Mesodermal cell (in vitro differentiated cells): ENCODE measurements around the gene TFAP2B.
A peak's percentile ranks its signal among the peaks of the same experiment; 100 is the strongest.

Experiments used
- H3K27ac ChIP-seq: 2 replicates; pipeline ENCODE4 v1.7.0; 2013; ENCODE audit warnings: mild to moderate bottlenecking, low read depth, low read length, moderate library complexity; ENCODE audit not compliant: severe bottlenecking
- H3K36me3 ChIP-seq: 2 replicates; pipeline ENCODE4 v1.7.1; 2013; ENCODE audit warnings: mild to moderate bottlenecking, low read length, moderate library complexity; ENCODE audit not compliant: control insufficient read depth, insufficient read depth
- H3K4me1 ChIP-seq: one replicate; pipeline ENCODE4 v1.7.1; 2013; ENCODE audit warnings: mild to moderate bottlenecking, low read length; ENCODE audit not compliant: insufficient read depth, control insufficient read depth, poor library complexity, severe bottlenecking
- H3K4me3 ChIP-seq: 2 replicates; pipeline ENCODE4 v1.7.0; 2013; ENCODE audit warnings: low read length, control low read depth, mild to moderate bottlenecking; ENCODE audit not compliant: insufficient read depth, poor library complexity, severe bottlenecking; ENCODE audit errors: extremely low read depth
- H3K9me3 ChIP-seq: 2 replicates; pipeline ENCODE4 v1.7.1; 2013; ENCODE audit warnings: mild to moderate bottlenecking, low read length, moderate library complexity; ENCODE audit not compliant: control insufficient read depth
- WGBS, 2 experiments: methylation state at CpG; one replicate each; pipeline ENCODE4 v1.1.5; 2013; ENCODE audit warnings: missing lambda C conversion rate in 2 of 2; ENCODE audit not compliant: insufficient coverage in 2 of 2; 5-methylcytosine and 5-hydroxymethylcytosine counted together

Gene TFAP2B

GRCh38 chr6:50849796-50850180 lies 31.1 kb downstream of the TFAP2B start:
- Histone ChIP-seq H3K4me1 (peaks cover 14% of the 10 kb centered on the region), H3K36me3 (no peaks in the 10 kb centered on the region), H3K27ac (no peak overlapping the region), H3K9me3 (no peaks in the 10 kb centered on the region), H3K4me3 (peak overlapping the region; percentile 28)
- 0% methylated on average over 5 to 6 of the region's 22 CpGs for WGBS, 2 experiments

GRCh38 chr6:50850223-50851048 lies 31.8 kb downstream of the TFAP2B start:
- Histone ChIP-seq H3K4me3 (peak overlapping the region; percentile 28), H3K36me3 (no peaks in the 10 kb centered on the region), H3K4me1 (peaks cover 11% of the 10 kb centered on the region), H3K9me3 (no peaks in the 10 kb centered on the region), H3K27ac (no peak overlapping the region)
- WGBS, 2 experiments, result 1 to 2% methylated on average over 30 to 44 of the region's 55 CpGs

- Histone ChIP-seq H3K36me3 (no peaks in the 10 kb centered on the region), H3K9me3 (no peaks in the 10 kb centered on the region), H3K4me3 (peak overlapping the region; percentile 28), H3K4me1 (peaks cover 5% of the 10 kb centered on the region), H3K27ac (no peak overlapping the region)
- WGBS, 2 experiments, result 7 to 10% methylated on average over 23 to 25 of the region's 31 CpGs
These were observed 32.6 kb downstream of the TFAP2B start for GRCh38 chr6:50851049-50851845.

- no peaks in the 10 kb centered on the region for H3K9me3 ChIP-seq
- H3K36me3 ChIP-seq, result no peaks in the 10 kb centered on the region
- WGBS, 2 experiments, result 20 to 23% methylated on average over 2 to 4 of the region's 6 CpGs
- peaks cover 5% of the 10 kb centered on the region for H3K4me1 ChIP-seq
- no peak overlapping the region for H3K4me3 ChIP-seq
- H3K27ac ChIP-seq, result no peak overlapping the region
These were observed 35.3 kb downstream of the TFAP2B start for GRCh38 chr6:50853939-50854338.

- no peak overlapping the region for H3K27ac ChIP-seq
These were observed 43.0 kb downstream of the TFAP2B start for GRCh38 chr6:50861692-50862091.

GRCh38 chr6:50862176-50862575 lies 43.5 kb downstream of the TFAP2B start:
- H3K27ac ChIP-seq, result no peak overlapping the region

More at GRCh38 chr6:50861692-50862091, 43.0 kb downstream of the TFAP2B start:
- Histone ChIP-seq H3K4me1 (no peaks in the 10 kb centered on the region), H3K36me3 (no peaks in the 10 kb centered on the region), H3K9me3 (no peaks in the 10 kb centered on the region), H3K4me3 (no peak overlapping the region)
- 0% methylated on average over 1 of the region's 1 CpG; no CpG with 5 or more reads in 1 of the 2 experiments for WGBS, 2 experiments

GRCh38 chr6:50864601-50865000 lies 45.9 kb downstream of the TFAP2B start:
- no peaks in the 10 kb centered on the region for H3K9me3 ChIP-seq
- H3K27ac ChIP-seq, result no peak overlapping the region
- H3K4me1 ChIP-seq, result no peaks in the 10 kb centered on the region
- H3K4me3 ChIP-seq, result no peak overlapping the region
- H3K36me3 ChIP-seq, result no peaks in the 10 kb centered on the region
- WGBS, 2 experiments, result 40 to 67% methylated on average over 1 of the region's 1 CpG

More at GRCh38 chr6:50862176-50862575, 43.5 kb downstream of the TFAP2B start:
- WGBS, 2 experiments, result 58 to 70% methylated on average over 3 of the region's 3 CpGs
- Histone ChIP-seq H3K4me3 (no peak overlapping the region), H3K9me3 (no peaks in the 10 kb centered on the region), H3K36me3 (no peaks in the 10 kb centered on the region), H3K4me1 (no peaks in the 10 kb centered on the region)

GRCh38 chr6:50868466-50868865 lies 49.8 kb downstream of the TFAP2B start:
- 100% methylated on average over 1 of the region's 1 CpG; no CpG with 5 or more reads in 1 of the 2 experiments for WGBS, 2 experiments
- no peak overlapping the region for H3K27ac ChIP-seq
- no peaks in the 10 kb centered on the region for H3K36me3 ChIP-seq
- H3K9me3 ChIP-seq, result no peaks in the 10 kb centered on the region
- H3K4me3 ChIP-seq, result no peak overlapping the region
- H3K4me1 ChIP-seq, result no peaks in the 10 kb centered on the region

- 75% methylated on average over 1 of the region's 1 CpG; no CpG with 5 or more reads in 1 of the 2 experiments for WGBS, 2 experiments
- Histone ChIP-seq H3K4me1 (no peaks in the 10 kb centered on the region), H3K27ac (no peak overlapping the region), H3K4me3 (no peak overlapping the region), H3K9me3 (no peaks in the 10 kb centered on the region), H3K36me3 (no peaks in the 10 kb centered on the region)
These were observed 54.5 kb downstream of the TFAP2B start for GRCh38 chr6:50873167-50873566.

GRCh38 chr6:50884364-50884763 lies 65.7 kb downstream of the TFAP2B start:
- no peaks in the 10 kb centered on the region for H3K9me3 ChIP-seq
- H3K4me1 ChIP-seq, result no peaks in the 10 kb centered on the region
- H3K36me3 ChIP-seq, result no peaks in the 10 kb centered on the region
- H3K4me3 ChIP-seq, result no peak overlapping the region
- no peak overlapping the region for H3K27ac ChIP-seq
- 76% methylated on average over 3 of the region's 3 CpGs; no CpG with 5 or more reads in 1 of the 2 experiments for WGBS, 2 experiments
